ENCODE results near the gene POLDIP2.

DNA sequence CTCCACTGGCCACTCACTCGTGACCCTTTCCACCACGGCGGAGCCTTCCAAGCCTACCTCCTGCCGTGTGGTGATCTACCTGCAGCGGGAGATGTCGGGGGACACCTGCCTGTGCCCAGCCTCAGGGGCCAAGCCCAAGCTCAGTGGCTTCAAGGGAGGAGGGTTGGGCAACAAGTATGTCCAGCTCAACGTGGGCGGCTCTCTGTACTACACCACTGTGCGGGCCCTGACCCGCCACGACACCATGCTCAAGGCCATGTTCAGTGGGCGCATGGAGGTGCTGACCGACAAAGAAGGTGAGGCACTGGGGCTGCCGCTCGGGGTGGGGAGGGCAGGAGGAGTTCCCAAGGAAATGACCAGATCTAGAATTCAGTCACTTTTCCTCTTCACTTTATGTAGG is 17.9 kb downstream of the POLDIP2 start:
- TF ChIP-seq SIN3A (IDR thresholded peaks at IDR 0.05; ENCODE audit: borderline replicate concordance, insufficient read depth, low read length), result no peak
- no peak for TF ChIP-seq TAF1 (IDR thresholded peaks at IDR 0.05; ENCODE audit: borderline replicate concordance, insufficient read depth, low read length)
- TF ChIP-seq POLR2AphosphoS5 (IDR thresholded peaks at IDR 0.05; ENCODE audit: low read depth, low read length), result no peak
- no peak for TF ChIP-seq FOXP2 (optimal IDR thresholded peaks at IDR 0.05; ENCODE audit: borderline replicate concordance, extremely low read depth, extremely low read length, insufficient read depth)
